Measurements from ENCODE around the gene CRYBG1.
A peak's percentile ranks its signal among the peaks of the same experiment; 100 is the strongest.

DNA sequence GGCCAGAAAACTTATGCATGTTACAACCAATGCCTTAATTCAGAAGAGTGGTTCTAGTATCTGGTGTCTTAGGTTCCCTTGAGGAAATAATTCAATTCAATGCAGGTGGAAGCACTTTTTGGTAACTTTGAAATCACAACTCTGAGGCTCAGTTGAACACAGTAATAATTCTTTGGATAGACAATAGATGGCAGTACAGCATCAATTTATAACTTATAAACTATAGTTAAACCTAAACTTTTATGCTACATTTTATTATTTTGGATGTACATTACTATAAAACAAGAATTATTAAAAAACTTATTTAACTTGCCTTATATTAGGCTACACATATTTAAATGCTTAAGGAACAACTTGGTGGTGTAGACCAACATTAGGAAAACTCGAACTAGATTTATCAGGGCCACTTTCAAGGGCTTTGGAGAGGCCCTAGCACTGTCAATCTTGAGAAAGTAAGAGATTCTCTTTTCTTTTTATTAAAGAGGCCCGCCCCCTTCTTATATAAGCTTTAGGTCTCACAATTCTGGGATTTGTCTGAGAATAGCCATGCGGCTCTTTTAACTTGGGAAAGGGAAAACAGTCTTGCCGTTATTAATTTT is 85.9 kb downstream of the CRYBG1 start:
- TF ChIP-seq EZH2 (optimal IDR thresholded peaks at IDR 0.05; ENCODE audit: low read depth, low read length) (no peak), CTCF (IDR thresholded peaks at IDR 0.05; ENCODE audit: low read length) (peak; percentile 41), EZH2phosphoT487 (IDR thresholded peaks at IDR 0.05; ENCODE audit: low read length) (no peak)
